Measurements from ENCODE around the gene CRELD1. TPM values are rescaled to one million over a fixed set of nuclear protein-coding genes. Genes with fewer than 3 reads are reported as not detected.
A peak's percentile ranks its signal among the peaks of the same experiment; 100 is the strongest.
"Not testable (repeated sequence)": the region's sequence is repeated elsewhere in the genome, so short reads cannot be mapped to it uniquely, and the experiment has no call there.

CRELD1 gene
- total RNA-seq, 1 donor from 2014 or later = 17.5 TPM

GRCh38 chr3:9934993-9935392 is 1.4 kb downstream of the CRELD1 start:
- DNase-seq = no peak

GRCh38 chr3:9935966-9936510 is 2.4 kb downstream of the CRELD1 start:
- no peak for DNase-seq

GRCh38 chr3:9937486-9938238 is 4.0 kb downstream of the CRELD1 start:
- DNase-seq = no peak

GRCh38 chr3:9938966-9939365 is 5.3 kb downstream of the CRELD1 start:
- DNase-seq = no peak

- not testable (repeated sequence) for DNase-seq
Measured at GRCh38 chr3:9939906-9940305, 6.3 kb downstream of the CRELD1 start.

- DNase-seq = no peak
Measured at GRCh38 chr3:9940746-9941145, 7.1 kb downstream of the CRELD1 start.

- DNase-seq = no peak
Measured at GRCh38 chr3:9942164-9942563, 8.5 kb downstream of the CRELD1 start.

- no peak for DNase-seq
Measured at GRCh38 chr3:9942934-9943690, 9.5 kb downstream of the CRELD1 start.

GRCh38 chr3:9944271-9944670 is 10.6 kb downstream of the CRELD1 start:
- DNase-seq = peak; percentile 58

- no peak for DNase-seq
Measured at GRCh38 chr3:9945358-9945757, 11.7 kb downstream of the CRELD1 start.

- DNase-seq = peak; percentile 61
Measured at GRCh38 chr3:9946112-9947024, 12.7 kb downstream of the CRELD1 start.

GRCh38 chr3:9947025-9947995 is 13.7 kb downstream of the CRELD1 start:
- DNase-seq = peak; percentile 51

GRCh38 chr3:9948586-9948985 is 15.0 kb downstream of the CRELD1 start:
- DNase-seq = no peak

- DNase-seq = no peak
Measured at GRCh38 chr3:9949115-9949514, 15.5 kb downstream of the CRELD1 start.

GRCh38 chr3:9949626-9950025 is 16.0 kb downstream of the CRELD1 start:
- no peak for DNase-seq

- DNase-seq = no peak
Measured at GRCh38 chr3:9951126-9951525, 17.5 kb downstream of the CRELD1 start.

- DNase-seq = no peak
Measured at GRCh38 chr3:9951598-9951961, 17.9 kb downstream of the CRELD1 start.

GRCh38 chr3:9951962-9952805 is 18.6 kb downstream of the CRELD1 start, which contains the start of gene PRRT3:
Gene PRRT3 (minus strand): TSS chr3:9952408. CDS start chr3:9950115, 2,293 bp downstream.
- DNase-seq = peak; percentile 38

GRCh38 chr3:9955067-9955502 is 21.5 kb downstream of the CRELD1 start:
- no peak for DNase-seq

Measured in occipital lobe (tissue), 2 donors.